ENCODE measurements around the gene SRC.

The SRC gene

DNA sequence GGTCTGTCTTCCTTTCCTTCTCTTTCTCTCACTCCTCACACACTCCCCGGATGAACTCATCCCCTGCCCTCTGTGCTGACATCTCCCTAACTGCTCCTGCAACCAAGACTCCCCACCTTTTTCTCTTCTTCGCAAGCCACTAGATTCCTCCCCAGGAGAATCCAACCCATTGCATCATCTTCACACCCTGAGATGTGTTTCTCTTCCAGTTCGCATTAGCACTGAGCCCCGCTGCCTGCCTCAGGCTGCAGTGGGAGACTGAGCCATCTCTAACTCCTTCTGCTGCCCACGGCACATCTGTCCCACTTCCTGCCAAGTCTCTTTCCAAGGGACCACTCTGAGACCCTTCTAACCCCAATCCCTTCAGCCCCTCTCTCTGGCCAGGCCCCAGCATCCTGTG is 107.9 kb downstream of the SRC start:
- no peak for DNase-seq (ENCODE audit: low read depth in 2 of 2)

- no peak for DNase-seq (ENCODE audit: low read depth in 2 of 2)
Observed at GRCh38 chr20:37454636-37455385, 108.9 kb downstream of the SRC start.

Data from stimulated activated CD4-positive, alpha-beta T cell treated with anti-CD3 and anti-CD28 coated beads, Interleukin-1b, Interleukin-23, amount 100 ng/mL, for 1 hour (primary cell).